ENCODE results near the gene MYOT. TPM values are rescaled to one million over a fixed set of nuclear protein-coding genes. Genes with fewer than 3 reads are reported as not detected.
A peak's percentile ranks its signal among the peaks of the same experiment; 100 is the strongest.

The MYOT gene
- total RNA-seq, 2 donors from 2014 or later: 29.7 to 55.4 TPM

- H3K27ac ChIP-seq: peak overlapping the region; percentile 42 to 91
- no peak overlapping the region for H3K4me3 ChIP-seq
- peaks cover 0 to 8% of the 10 kb centered on the region in 2 donors for H3K9me3 ChIP-seq
- TF ChIP-seq, protein P1, sequence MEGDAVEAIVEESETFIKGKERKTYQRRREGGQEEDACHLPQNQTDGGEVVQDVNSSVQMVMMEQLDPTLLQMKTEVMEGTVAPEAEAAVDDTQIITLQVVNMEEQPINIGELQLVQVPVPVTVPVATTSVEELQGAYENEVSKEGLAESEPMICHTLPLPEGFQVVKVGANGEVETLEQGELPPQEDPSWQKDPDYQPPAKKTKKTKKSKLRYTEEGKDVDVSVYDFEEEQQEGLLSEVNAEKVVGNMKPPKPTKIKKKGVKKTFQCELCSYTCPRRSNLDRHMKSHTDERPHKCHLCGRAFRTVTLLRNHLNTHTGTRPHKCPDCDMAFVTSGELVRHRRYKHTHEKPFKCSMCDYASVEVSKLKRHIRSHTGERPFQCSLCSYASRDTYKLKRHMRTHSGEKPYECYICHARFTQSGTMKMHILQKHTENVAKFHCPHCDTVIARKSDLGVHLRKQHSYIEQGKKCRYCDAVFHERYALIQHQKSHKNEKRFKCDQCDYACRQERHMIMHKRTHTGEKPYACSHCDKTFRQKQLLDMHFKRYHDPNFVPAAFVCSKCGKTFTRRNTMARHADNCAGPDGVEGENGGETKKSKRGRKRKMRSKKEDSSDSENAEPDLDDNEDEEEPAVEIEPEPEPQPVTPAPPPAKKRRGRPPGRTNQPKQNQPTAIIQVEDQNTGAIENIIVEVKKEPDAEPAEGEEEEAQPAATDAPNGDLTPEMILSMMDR (IDR thresholded peaks at IDR 0.05): no peak
- no peaks in the 10 kb centered on the region for H3K27me3 ChIP-seq
- H3K36me3 ChIP-seq: no peaks in the 10 kb centered on the region
- DNase-seq (ENCODE audit: low spot score): no peak
- peaks cover 0 to 9% of the 10 kb centered on the region in 2 donors for H3K4me1 ChIP-seq
Observed at GRCh38 chr5:137828180-137828579, 39.5 kb upstream of the MYOT start.

- H3K27me3 ChIP-seq: no peaks in the 10 kb centered on the region
- H3K27ac ChIP-seq: peak overlapping the region; percentile 42 to 91
- no peaks in the 10 kb centered on the region for H3K36me3 ChIP-seq
- no peak overlapping the region for H3K4me3 ChIP-seq
- TF ChIP-seq, protein P1 (IDR thresholded peaks at IDR 0.05): no peak
- DNase-seq (ENCODE audit: low spot score): no peak
- H3K9me3 ChIP-seq: peaks cover 0 to 8% of the 10 kb centered on the region in 2 donors
- H3K4me1 ChIP-seq: peaks cover 0 to 14% of the 10 kb centered on the region in 2 donors
Observed at GRCh38 chr5:137828664-137829063, 39.0 kb upstream of the MYOT start.

GRCh38 chr5:137831105-137831504 lies 36.6 kb upstream of the MYOT start:
- TF ChIP-seq, protein P1 (IDR thresholded peaks at IDR 0.05): no peak
- DNase-seq (ENCODE audit: low spot score): no peak
- no peaks in the 10 kb centered on the region for H3K36me3 ChIP-seq
- H3K9me3 ChIP-seq: peaks cover 0 to 2% of the 10 kb centered on the region in 2 donors
- H3K4me3 ChIP-seq: no peak overlapping the region
- no peaks in the 10 kb centered on the region for H3K27me3 ChIP-seq
- H3K27ac ChIP-seq: peak overlapping the region in 1 of 2 donors; percentile 91
- H3K4me1 ChIP-seq: peaks cover 0 to 30% of the 10 kb centered on the region in 2 donors

DNA sequence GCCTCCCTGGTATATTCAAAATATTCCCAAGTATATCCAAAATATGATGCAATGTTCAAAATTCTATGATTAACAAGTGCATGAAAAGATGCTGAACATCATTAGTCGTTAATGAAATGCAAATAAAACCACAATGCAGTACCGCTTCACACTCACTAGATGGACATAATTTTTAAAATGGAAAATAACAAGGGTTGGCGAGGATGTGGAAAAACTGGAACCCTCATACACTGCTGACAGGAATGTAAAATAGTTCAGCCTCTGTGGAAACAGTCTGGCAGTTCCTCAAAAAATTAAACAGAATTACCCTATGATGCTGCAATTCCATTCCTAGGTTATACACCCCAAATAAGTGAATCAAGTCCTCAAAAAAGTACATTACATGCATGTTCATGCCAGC lies 36.1 kb upstream of the MYOT start:
- peaks cover 0 to 35% of the 10 kb centered on the region in 2 donors for H3K4me1 ChIP-seq
- H3K4me3 ChIP-seq: no peak overlapping the region
- no peaks in the 10 kb centered on the region for H3K27me3 ChIP-seq
- peak overlapping the region in 1 of 2 donors; percentile 91 for H3K27ac ChIP-seq
- TF ChIP-seq, protein P1 (IDR thresholded peaks at IDR 0.05): peak in 1 of 2 donors; percentile 45
- no peaks in the 10 kb centered on the region for H3K9me3 ChIP-seq
- H3K36me3 ChIP-seq: no peaks in the 10 kb centered on the region
- DNase-seq (ENCODE audit: low spot score): no peak

GRCh38 chr5:137832416-137832815 lies 35.2 kb upstream of the MYOT start:
- H3K9me3 ChIP-seq: no peaks in the 10 kb centered on the region
- TF ChIP-seq, protein P1 (IDR thresholded peaks at IDR 0.05): no peak
- peak overlapping the region in 1 of 2 donors; percentile 90 for H3K27ac ChIP-seq
- H3K4me1 ChIP-seq: peaks cover 0 to 43% of the 10 kb centered on the region in 2 donors
- H3K4me3 ChIP-seq: no peak overlapping the region
- H3K36me3 ChIP-seq: no peaks in the 10 kb centered on the region
- H3K27me3 ChIP-seq: no peaks in the 10 kb centered on the region
- no peak for DNase-seq (ENCODE audit: low spot score)

GRCh38 chr5:137833463-137833862 lies 34.2 kb upstream of the MYOT start:
- no peaks in the 10 kb centered on the region for H3K36me3 ChIP-seq
- DNase-seq (ENCODE audit: low spot score): no peak
- H3K4me3 ChIP-seq: no peak overlapping the region
- TF ChIP-seq, protein P1 (IDR thresholded peaks at IDR 0.05): no peak
- H3K27ac ChIP-seq: peak overlapping the region in 1 of 2 donors; percentile 90
- no peaks in the 10 kb centered on the region for H3K9me3 ChIP-seq
- H3K4me1 ChIP-seq: peaks cover 0 to 46% of the 10 kb centered on the region in 2 donors
- no peaks in the 10 kb centered on the region for H3K27me3 ChIP-seq

Data from right atrium auricular region (tissue), 2 donors.